Immature natural killer cell (primary cell): Measurements from ENCODE around the gene MINDY3. TPM values are rescaled to one million over a fixed set of nuclear protein-coding genes. Genes with fewer than 3 reads are reported as not detected.

Experiments used
- DNase-seq, 3 donors: peaks; one replicate each; pipeline ENCODE4 v3.0.0; 2022; ENCODE audit warnings: mixed read lengths in 1 of 3
- H3K27ac Mint-ChIP-seq, 6 donors: one replicate each; pipeline ENCODE4 v1.8.0; 2020; ENCODE audit warnings: mixed read lengths in 6 of 6, mild to moderate bottlenecking in 5 of 6, inconsistent platforms in 4 of 6, moderate library complexity in 3 of 6
- H3K27me3 Mint-ChIP-seq, 3 donors: one replicate each; pipeline ENCODE4 v1.8.0; 2020 to 2021; ENCODE audit warnings: low read depth in 3 of 3, mild to moderate bottlenecking in 3 of 3, mixed read lengths in 3 of 3, moderate library complexity in 3 of 3, inconsistent platforms in 1 of 3
- H3K36me3 Mint-ChIP-seq, 3 donors: one replicate each; pipeline ENCODE4 v1.8.0; 2020; ENCODE audit warnings: mixed read lengths in 3 of 3, inconsistent platforms in 2 of 3, mild to moderate bottlenecking in 2 of 3
- H3K4me1 Mint-ChIP-seq, 2 donors: one replicate each; pipeline ENCODE4 v1.8.0; 2020; ENCODE audit warnings: inconsistent platforms in 2 of 2, mild to moderate bottlenecking in 2 of 2, mixed read lengths in 2 of 2, moderate library complexity in 1 of 2
- H3K4me3 Mint-ChIP-seq, 5 donors: one replicate each; pipeline ENCODE4 v1.8.0; 2020; ENCODE audit warnings: mild to moderate bottlenecking in 5 of 5, mixed read lengths in 5 of 5, inconsistent platforms in 3 of 5, moderate library complexity in 3 of 5
- H3K9me3 Mint-ChIP-seq, 6 donors: one replicate each; pipeline ENCODE4 v1.8.0; 2020; ENCODE audit warnings: mild to moderate bottlenecking in 6 of 6, mixed read lengths in 6 of 6, inconsistent platforms in 4 of 6, moderate library complexity in 3 of 6
- polyA plus RNA-seq, 3 donors: library from polyadenylated mRNA; unstranded; fragments of 300-500 nt; fragmentation: Illumina TruSeq; gene quantifications; one replicate each; pipeline ENCODE4 v1.2.3, GENCODE V29; 2021

MINDY3 gene
- polyA plus RNA-seq, 3 donors from 2014 or later = 1.7 to 6.6 (median 5.0) TPM

DNA sequence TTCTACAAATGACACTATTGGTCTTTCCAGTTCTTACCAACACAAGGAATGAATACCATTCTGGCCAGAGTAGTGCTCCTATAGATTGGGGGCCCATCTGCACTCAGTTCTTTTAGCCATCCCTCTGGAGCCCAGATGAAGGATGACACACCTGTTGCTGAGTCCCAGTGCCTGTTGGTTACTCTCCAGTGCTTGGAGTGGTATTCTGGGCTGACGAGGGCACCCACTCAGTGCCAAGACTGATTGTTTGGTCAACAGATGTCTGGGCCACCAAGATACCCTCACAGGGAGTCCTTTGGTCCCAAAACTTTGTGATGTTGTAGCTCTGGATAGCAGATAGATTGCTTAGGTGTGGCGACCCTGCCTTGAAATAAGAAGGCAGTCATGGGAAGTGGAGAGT is 116.9 kb downstream of the MINDY3 start:
- Mint-ChIP-seq H3K27ac (no peak overlapping the region), H3K36me3 (no peaks in the 10 kb centered on the region), H3K4me3 (no peak overlapping the region), H3K27me3 (peaks cover 1 to 12% (median 5%) of the 10 kb centered on the region in 3 donors), H3K9me3 (peaks cover 0 to 3% (median 0%) of the 10 kb centered on the region in 6 donors), H3K4me1 (no peaks in the 10 kb centered on the region)
- DNase-seq = no peak

DNA sequence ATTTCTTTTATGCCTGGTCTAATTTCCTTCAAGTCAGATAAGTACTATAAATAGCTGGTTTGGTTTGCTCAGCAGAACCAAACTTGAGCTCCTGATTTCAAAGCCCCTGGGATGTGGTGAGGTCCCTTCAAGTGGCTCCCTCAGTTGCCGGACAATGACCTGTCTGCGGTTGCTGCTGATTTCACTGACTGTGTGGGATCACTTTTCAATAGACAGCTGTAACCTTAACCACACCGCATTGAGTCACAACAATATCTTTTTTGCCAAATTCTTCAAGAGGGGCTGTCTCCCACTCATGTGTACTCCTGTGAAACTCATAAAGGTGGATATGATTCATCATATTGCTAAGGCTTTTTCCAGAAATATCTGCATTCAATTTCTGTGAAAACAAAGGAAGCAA is 117.5 kb downstream of the MINDY3 start:
- peaks cover 0 to 8% (median 3%) of the 10 kb centered on the region in 3 donors for H3K27me3 Mint-ChIP-seq
- DNase-seq = no peak
- no peak overlapping the region for H3K27ac Mint-ChIP-seq
- no peaks in the 10 kb centered on the region for H3K4me1 Mint-ChIP-seq
- no peak overlapping the region for H3K4me3 Mint-ChIP-seq
- H3K36me3 Mint-ChIP-seq = no peaks in the 10 kb centered on the region
- peaks cover 0 to 3% (median 0%) of the 10 kb centered on the region in 6 donors for H3K9me3 Mint-ChIP-seq

GRCh38 chr10:15742102-15742501 is 118.2 kb downstream of the MINDY3 start:
- Mint-ChIP-seq H3K9me3 (peaks cover 0 to 3% (median 0%) of the 10 kb centered on the region in 6 donors), H3K27me3 (peaks cover 0 to 7% (median 3%) of the 10 kb centered on the region in 3 donors), H3K36me3 (no peaks in the 10 kb centered on the region), H3K4me1 (no peaks in the 10 kb centered on the region), H3K27ac (no peak overlapping the region), H3K4me3 (no peak overlapping the region)
- DNase-seq = no peak

DNA sequence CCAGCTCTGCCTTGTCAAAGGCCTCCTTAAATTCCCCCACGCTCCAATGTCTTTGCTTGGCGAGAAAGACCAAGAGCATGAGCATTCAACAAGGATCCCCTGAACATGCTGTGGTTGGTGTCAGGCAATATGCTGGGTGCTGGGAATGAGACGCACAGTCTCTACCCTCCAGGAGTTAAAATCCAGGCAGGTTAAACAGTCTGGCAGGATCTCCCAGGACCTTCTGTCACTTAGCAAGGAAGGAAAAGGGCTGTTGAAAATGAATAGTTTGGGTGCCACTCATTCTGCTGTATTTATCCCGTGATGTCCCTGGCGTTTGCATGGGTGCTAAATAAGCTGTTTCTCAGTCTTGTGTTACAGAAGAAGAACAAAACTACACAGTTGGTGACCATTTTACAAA is 118.7 kb downstream of the MINDY3 start:
- H3K9me3 Mint-ChIP-seq = peaks cover 0 to 3% (median 0%) of the 10 kb centered on the region in 6 donors
- no peak for DNase-seq
- no peak overlapping the region for H3K27ac Mint-ChIP-seq
- H3K27me3 Mint-ChIP-seq = peaks cover 0 to 4% (median 3%) of the 10 kb centered on the region in 3 donors
- H3K36me3 Mint-ChIP-seq = no peaks in the 10 kb centered on the region
- H3K4me1 Mint-ChIP-seq = no peaks in the 10 kb centered on the region
- no peak overlapping the region for H3K4me3 Mint-ChIP-seq

DNA sequence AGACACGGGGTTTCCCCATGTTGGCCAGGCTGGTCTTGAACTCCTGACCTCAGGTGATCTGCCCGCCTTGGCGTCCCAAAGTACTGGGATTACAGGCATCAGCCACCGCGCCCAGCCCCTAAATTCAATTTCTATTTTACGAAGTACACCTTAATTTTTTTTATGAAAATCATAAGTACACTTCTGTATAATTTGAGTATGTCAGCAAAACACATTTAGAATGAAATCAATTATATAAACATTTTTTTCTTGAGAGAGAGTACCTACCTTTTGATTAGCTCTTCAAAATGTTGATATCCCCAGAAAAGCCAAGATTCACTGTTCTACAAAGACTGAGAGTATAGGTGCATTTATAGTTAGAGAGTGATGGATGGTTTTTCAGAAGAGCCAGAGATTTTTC is 120.0 kb downstream of the MINDY3 start:
- H3K4me3 Mint-ChIP-seq = no peak overlapping the region

GRCh38 chr10:15739254-15739970 is 120.9 kb downstream of the MINDY3 start:
- no peak overlapping the region for H3K27ac Mint-ChIP-seq
- peaks cover 0 to 4% (median 0%) of the 10 kb centered on the region in 3 donors for H3K27me3 Mint-ChIP-seq
- DNase-seq = no peak
- no peaks in the 10 kb centered on the region for H3K36me3 Mint-ChIP-seq
- peaks cover 0 to 3% (median 0%) of the 10 kb centered on the region in 6 donors for H3K9me3 Mint-ChIP-seq
- no peak overlapping the region for H3K4me3 Mint-ChIP-seq
- no peaks in the 10 kb centered on the region for H3K4me1 Mint-ChIP-seq

More for the DNA sequence above, 120.0 kb downstream of the MINDY3 start:
- no peak overlapping the region for H3K27ac Mint-ChIP-seq
- no peak for DNase-seq
- no peaks in the 10 kb centered on the region for H3K36me3 Mint-ChIP-seq
- H3K4me1 Mint-ChIP-seq = no peaks in the 10 kb centered on the region
- peaks cover 0 to 3% (median 0%) of the 10 kb centered on the region in 6 donors for H3K9me3 Mint-ChIP-seq
- H3K27me3 Mint-ChIP-seq = peaks cover 0 to 4% (median 2%) of the 10 kb centered on the region in 3 donors

GRCh38 chr10:15738270-15738925 is 121.9 kb downstream of the MINDY3 start:
- H3K9me3 Mint-ChIP-seq = peaks cover 0 to 2% (median 0%) of the 10 kb centered on the region in 6 donors
- H3K4me3 Mint-ChIP-seq = no peak overlapping the region
- DNase-seq = no peak
- H3K27me3 Mint-ChIP-seq = peaks cover 0 to 4% (median 4%) of the 10 kb centered on the region in 3 donors
- no peaks in the 10 kb centered on the region for H3K4me1 Mint-ChIP-seq
- H3K36me3 Mint-ChIP-seq = no peaks in the 10 kb centered on the region
- no peak overlapping the region for H3K27ac Mint-ChIP-seq

DNA sequence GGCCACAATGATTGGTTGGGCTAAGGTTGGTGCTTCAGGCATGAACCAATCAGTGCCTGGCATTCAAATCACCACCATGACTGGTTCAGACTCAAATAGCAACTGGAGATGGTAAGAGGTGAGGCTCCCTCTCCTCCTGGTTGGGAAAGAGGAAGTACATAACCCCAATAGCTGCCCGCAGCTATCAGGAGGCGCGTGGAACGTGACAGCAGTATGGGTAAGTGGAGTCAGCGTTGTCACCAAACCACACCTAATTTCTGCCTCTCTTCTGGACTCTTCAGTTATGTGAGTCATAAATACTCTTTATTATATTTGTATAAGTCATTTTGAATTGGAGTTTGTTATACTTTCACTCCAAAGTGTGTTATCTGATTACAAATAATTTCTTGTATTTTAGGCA is 122.7 kb downstream of the MINDY3 start:
- no peak for DNase-seq
- Mint-ChIP-seq H3K27ac (no peak overlapping the region), H3K4me1 (no peaks in the 10 kb centered on the region), H3K36me3 (no peaks in the 10 kb centered on the region), H3K4me3 (no peak overlapping the region), H3K9me3 (peaks cover 0 to 2% (median 0%) of the 10 kb centered on the region in 6 donors), H3K27me3 (peaks cover 0 to 4% (median 4%) of the 10 kb centered on the region in 3 donors)

GRCh38 chr10:15735763-15736162 is 124.5 kb downstream of the MINDY3 start:
- H3K9me3 Mint-ChIP-seq = peaks cover 0 to 6% (median 1%) of the 10 kb centered on the region in 6 donors
- no peak overlapping the region for H3K27ac Mint-ChIP-seq
- DNase-seq = no peak
- peaks cover 2 to 6% (median 4%) of the 10 kb centered on the region in 3 donors for H3K27me3 Mint-ChIP-seq
- no peaks in the 10 kb centered on the region for H3K4me1 Mint-ChIP-seq
- H3K4me3 Mint-ChIP-seq = no peak overlapping the region
- no peaks in the 10 kb centered on the region for H3K36me3 Mint-ChIP-seq

DNA sequence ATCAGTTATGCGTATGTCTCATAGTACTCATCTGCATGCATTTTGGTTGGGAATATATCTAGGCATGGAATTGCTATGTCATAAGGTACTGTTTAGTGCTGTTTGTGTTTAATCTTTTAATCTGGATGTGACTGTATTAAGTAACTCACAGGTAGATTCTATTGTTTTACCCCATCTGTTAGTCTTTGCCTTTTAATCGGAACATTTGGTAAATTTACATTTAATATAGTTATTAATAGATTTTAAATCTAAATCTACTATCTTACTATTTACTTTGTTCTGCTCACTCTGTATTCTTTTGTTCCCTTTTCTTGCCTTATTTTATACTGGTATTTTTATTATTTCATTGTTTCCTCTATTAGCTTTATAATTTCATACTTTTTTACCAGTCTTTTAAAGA is 130.0 kb downstream of the MINDY3 start:
- H3K36me3 Mint-ChIP-seq = no peaks in the 10 kb centered on the region
- peaks cover 0 to 7% (median under 1%) of the 10 kb centered on the region in 6 donors for H3K9me3 Mint-ChIP-seq
- DNase-seq = no peak
- no peaks in the 10 kb centered on the region for H3K4me1 Mint-ChIP-seq
- peaks cover 2 to 6% (median 4%) of the 10 kb centered on the region in 3 donors for H3K27me3 Mint-ChIP-seq
- no peak overlapping the region for H3K4me3 Mint-ChIP-seq
- H3K27ac Mint-ChIP-seq = no peak overlapping the region

- Mint-ChIP-seq H3K36me3 (no peaks in the 10 kb centered on the region), H3K4me3 (no peak overlapping the region), H3K27ac (no peak overlapping the region), H3K9me3 (peaks cover 0 to 7% (median under 1%) of the 10 kb centered on the region in 6 donors), H3K27me3 (peaks cover 2 to 6% (median 4%) of the 10 kb centered on the region in 3 donors), H3K4me1 (no peaks in the 10 kb centered on the region)
- no peak for DNase-seq
Observed at GRCh38 chr10:15729890-15730289, 130.4 kb downstream of the MINDY3 start.

Other genes starting within 250 kb of the MINDY3 start
- gene ITGA8, start 140.6 kb downstream of the MINDY3 start, polyA plus RNA-seq = not detected